GM10847 (cell line): ENCODE results near the gene SACM1L.

Experiments
- POLR2A ChIP-seq: IDR thresholded peaks from 2 replicates; pipeline ENCODE4 v1.6.1; 2011; ENCODE audit not compliant: insufficient read length; ENCODE audit errors: extremely low read depth

SACM1L gene

GRCh38 chr3:45762647-45763302, 73.6 kb downstream of the SACM1L start:
- TF ChIP-seq POLR2A: no peak

GRCh38 chr3:45763303-45763675, 74.1 kb downstream of the SACM1L start:
- TF ChIP-seq POLR2A: no peak

GRCh38 chr3:45765266-45765851, 76.2 kb downstream of the SACM1L start:
- no peak for TF ChIP-seq POLR2A

GRCh38 chr3:45765958-45766357, 76.8 kb downstream of the SACM1L start:
- no peak for TF ChIP-seq POLR2A

GRCh38 chr3:45771166-45771775, 82.1 kb downstream of the SACM1L start:
- TF ChIP-seq POLR2A: no peak

GRCh38 chr3:45771831-45772230, 82.6 kb downstream of the SACM1L start:
- no peak for TF ChIP-seq POLR2A

GRCh38 chr3:45772341-45773035, 83.3 kb downstream of the SACM1L start:
- TF ChIP-seq POLR2A: no peak

GRCh38 chr3:45773072-45773471, 83.9 kb downstream of the SACM1L start:
- no peak for TF ChIP-seq POLR2A

GRCh38 chr3:45773714-45774449, 84.7 kb downstream of the SACM1L start:
- TF ChIP-seq POLR2A: no peak

- no peak for TF ChIP-seq POLR2A
These were observed 85.7 kb downstream of the SACM1L start for GRCh38 chr3:45774581-45775521.

- no peak for TF ChIP-seq POLR2A
These were observed 86.5 kb downstream of the SACM1L start for GRCh38 chr3:45775571-45776300.

- TF ChIP-seq POLR2A: no peak
These were observed 87.1 kb downstream of the SACM1L start for GRCh38 chr3:45776301-45776595.

GRCh38 chr3:45776611-45777010, 87.4 kb downstream of the SACM1L start:
- TF ChIP-seq POLR2A: no peak
